HEK293 (cell line): ENCODE results near the gene OPA3.
A peak's percentile ranks its signal among the peaks of the same experiment; 100 is the strongest.

Source experiments
- GFI1B ChIP-seq: fragments of 450-650 bp; formaldehyde crosslinking; IDR thresholded peaks from 2 replicates; pipeline ENCODE4 v1.5.1; 2016; ENCODE audit warnings: missing biosample characterization, missing genetic modification characterization
- GLI4 ChIP-seq: fragments of 450-650 bp; formaldehyde crosslinking; IDR thresholded peaks from 2 replicates; pipeline ENCODE4 v1.5.1; 2016; ENCODE audit warnings: missing biosample characterization, missing genetic modification characterization
- GLIS1 ChIP-seq: fragments of 450-650 bp; formaldehyde crosslinking; IDR thresholded peaks from 2 replicates; pipeline ENCODE4 v1.5.1; 2016; ENCODE audit warnings: missing biosample characterization, missing genetic modification characterization
- KLF1 ChIP-seq: fragments of 450-650 bp; formaldehyde crosslinking; IDR thresholded peaks from 2 replicates; pipeline ENCODE4 v1.5.1; 2016; ENCODE audit warnings: missing biosample characterization, missing genetic modification characterization
- KLF7 ChIP-seq: fragments of 450-650 bp; formaldehyde crosslinking; IDR thresholded peaks from 2 replicates; pipeline ENCODE4 v1.5.1; 2016; ENCODE audit warnings: missing biosample characterization, missing genetic modification characterization, borderline replicate concordance
- ZBTB1 ChIP-seq: fragments of 450-650 bp; formaldehyde crosslinking; IDR thresholded peaks from 2 replicates; pipeline ENCODE4 v1.5.1; 2016; ENCODE audit warnings: missing biosample characterization, missing genetic modification characterization
- ZBTB17 ChIP-seq: fragments of 450-650 bp; formaldehyde crosslinking; IDR thresholded peaks from 2 replicates; pipeline ENCODE4 v1.5.1; 2016; ENCODE audit warnings: missing biosample characterization, missing genetic modification characterization
- ZBTB7A ChIP-seq: fragments of 450-650 bp; formaldehyde crosslinking; IDR thresholded peaks from 2 replicates; pipeline ENCODE4 v1.5.1; 2016; ENCODE audit warnings: low read depth, missing biosample characterization, missing genetic modification characterization
- ZBTB8A ChIP-seq: fragments of 450-650 bp; formaldehyde crosslinking; IDR thresholded peaks from 2 replicates; pipeline ENCODE4 v1.5.1; 2016; ENCODE audit warnings: missing biosample characterization, missing genetic modification characterization
- ZFHX2 ChIP-seq: fragments of 450-650 bp; formaldehyde crosslinking; conservative IDR thresholded peaks from 2 replicates; pipeline ENCODE4 v1.5.1; 2016; ENCODE audit warnings: missing biosample characterization, missing genetic modification characterization
- ZFP3 ChIP-seq: fragments of 450-650 bp; formaldehyde crosslinking; IDR thresholded peaks from 2 replicates; pipeline ENCODE4 v1.5.1; 2016; ENCODE audit warnings: low read depth, missing biosample characterization, missing genetic modification characterization
- ZNF146 ChIP-seq: fragments of 450-650 bp; formaldehyde crosslinking; IDR thresholded peaks from 2 replicates; pipeline ENCODE4 v1.5.1; 2016; ENCODE audit warnings: missing biosample characterization, missing genetic modification characterization
- ZNF169 ChIP-seq: fragments of 450-650 bp; formaldehyde crosslinking; IDR thresholded peaks from 2 replicates; pipeline ENCODE4 v1.5.1; 2016; ENCODE audit warnings: missing biosample characterization, missing genetic modification characterization
- ZNF174 ChIP-seq: fragments of 450-650 bp; formaldehyde crosslinking; IDR thresholded peaks from 2 replicates; pipeline ENCODE4 v1.5.0; 2017; ENCODE audit warnings: missing biosample characterization, mild to moderate bottlenecking, missing genetic modification characterization
- ZNF202 ChIP-seq: fragments of 450-650 bp; formaldehyde crosslinking; IDR thresholded peaks from 2 replicates; pipeline ENCODE4 v1.5.1; 2016; ENCODE audit warnings: missing biosample characterization, missing genetic modification characterization, borderline replicate concordance
- ZNF335 ChIP-seq: fragments of 450-650 bp; formaldehyde crosslinking; conservative IDR thresholded peaks from 2 replicates; pipeline ENCODE4 v1.5.1; 2016; ENCODE audit warnings: missing biosample characterization, missing genetic modification characterization
- ZNF366 ChIP-seq: fragments of 450-650 bp; formaldehyde crosslinking; conservative IDR thresholded peaks from 2 replicates; pipeline ENCODE4 v1.5.1; 2016; ENCODE audit warnings: missing biosample characterization, missing genetic modification characterization
- ZNF394 ChIP-seq: fragments of 450-650 bp; formaldehyde crosslinking; IDR thresholded peaks from 2 replicates; pipeline ENCODE4 v1.5.1; 2016; ENCODE audit warnings: missing biosample characterization, missing genetic modification characterization, mild to moderate bottlenecking, moderate library complexity, borderline replicate concordance
- ZNF416 ChIP-seq: fragments of 450-650 bp; formaldehyde crosslinking; IDR thresholded peaks from 2 replicates; pipeline ENCODE4 v1.5.1; 2016; ENCODE audit warnings: missing biosample characterization, missing genetic modification characterization
- ZNF48 ChIP-seq: fragments of 450-650 bp; formaldehyde crosslinking; IDR thresholded peaks from 2 replicates; pipeline ENCODE4 v1.5.1; 2016; ENCODE audit warnings: missing biosample characterization, missing genetic modification characterization
- ZNF549 ChIP-seq: fragments of 450-650 bp; IDR thresholded peaks from 2 replicates; pipeline ENCODE4 v1.5.1; 2018; ENCODE audit warnings: missing biosample characterization, missing genetic modification characterization, mild to moderate bottlenecking, inconsistent platforms, moderate library complexity
- ZNF555 ChIP-seq: fragments of 450-650 bp; formaldehyde crosslinking; conservative IDR thresholded peaks from 2 replicates; pipeline ENCODE4 v1.5.1; 2017; ENCODE audit warnings: missing biosample characterization, mild to moderate bottlenecking, missing genetic modification characterization, inconsistent platforms
- ZNF558 ChIP-seq: fragments of 450-650 bp; formaldehyde crosslinking; IDR thresholded peaks from 2 replicates; pipeline ENCODE4 v1.5.1; 2016; ENCODE audit warnings: missing biosample characterization, missing genetic modification characterization
- ZNF585B ChIP-seq: fragments of 450-650 bp; formaldehyde crosslinking; IDR thresholded peaks from 2 replicates; pipeline ENCODE4 v1.5.1; 2016; ENCODE audit warnings: missing biosample characterization, missing genetic modification characterization
- ZNF677 ChIP-seq: fragments of 450-650 bp; IDR thresholded peaks from 2 replicates; pipeline ENCODE4 v1.5.0; 2018; ENCODE audit warnings: missing biosample characterization, mild to moderate bottlenecking, missing genetic modification characterization, moderate library complexity
- ZNF768 ChIP-seq: fragments of 450-650 bp; formaldehyde crosslinking; IDR thresholded peaks from 2 replicates; pipeline ENCODE4 v1.5.1; 2018; ENCODE audit warnings: missing biosample characterization, mild to moderate bottlenecking, missing genetic modification characterization
- ZSCAN23 ChIP-seq: fragments of 450-650 bp; formaldehyde crosslinking; IDR thresholded peaks from 2 replicates; pipeline ENCODE4 v1.5.1; 2016; ENCODE audit warnings: missing biosample characterization, missing genetic modification characterization
- ZSCAN30 ChIP-seq: fragments of 450-650 bp; IDR thresholded peaks from 2 replicates; pipeline ENCODE4 v1.5.1; 2018; ENCODE audit warnings: missing biosample characterization, mild to moderate bottlenecking, missing genetic modification characterization, moderate library complexity
- TF ChIP-seq, protein P1 (sequence below): fragments of 450-650 bp; formaldehyde crosslinking; IDR thresholded peaks from 2 replicates; pipeline ENCODE4 v1.5.1; 2016; ENCODE audit warnings: missing biosample characterization, missing genetic modification characterization
- TF ChIP-seq, protein P2 (sequence below): fragments of 450-650 bp; formaldehyde crosslinking; IDR thresholded peaks from 2 replicates; pipeline ENCODE4 v1.5.1; 2017; ENCODE audit warnings: missing biosample characterization, missing genetic modification characterization
- TF ChIP-seq, protein P3 (sequence below): fragments of 450-650 bp; formaldehyde crosslinking; IDR thresholded peaks from 2 replicates; pipeline ENCODE4 v1.5.1; 2017; ENCODE audit warnings: missing biosample characterization, missing genetic modification characterization
- TF ChIP-seq, protein P4 (sequence below): fragments of 450-650 bp; formaldehyde crosslinking; conservative IDR thresholded peaks from 2 replicates; pipeline ENCODE4 v1.5.1; 2016; ENCODE audit warnings: low read depth, missing biosample characterization, missing genetic modification characterization
- TF ChIP-seq, protein P5 (sequence below): fragments of 450-650 bp; formaldehyde crosslinking; IDR thresholded peaks from 2 replicates; pipeline ENCODE4 v1.5.1; 2016; ENCODE audit warnings: missing biosample characterization, missing genetic modification characterization

The OPA3 gene

DNA sequence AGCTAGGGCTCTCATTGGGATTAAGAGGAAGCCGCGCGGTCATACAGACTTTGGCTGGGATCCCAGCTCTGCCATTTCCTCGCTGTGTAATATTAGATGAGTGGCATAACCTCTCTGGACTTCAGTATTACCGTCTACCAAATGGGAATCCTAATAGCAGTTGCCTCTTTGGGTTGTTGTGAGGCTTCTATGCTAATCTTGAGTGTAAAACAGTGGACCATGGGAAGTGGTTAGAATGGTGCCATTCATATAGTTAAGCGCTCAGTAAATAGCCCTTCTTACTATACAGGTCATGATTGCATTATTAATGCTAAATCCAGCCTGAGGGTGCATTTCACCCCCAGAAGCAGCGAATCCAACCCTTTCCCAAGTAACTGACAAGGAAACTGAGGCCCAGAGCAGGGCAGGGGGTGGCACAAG lies 566 bp upstream of the OPA3 start (continued):
- TF ChIP-seq ZNF366 (tag by site-specific recombination) (no peak), ZNF394 (tag by site-specific recombination) (0 out of 2 replicates have a peak, but pooled peaks have one; percentile 14), GFI1B (tag by site-specific recombination) (no peak), ZBTB17 (tag by site-specific recombination) (no peak), ZNF146 (tag by site-specific recombination) (no peak), ZBTB1 (tag by site-specific recombination) (no peak), ZNF416 (tag by site-specific recombination) (no peak), ZNF335 (tag by site-specific recombination) (no peak), ZSCAN30 (tag by site-specific recombination) (0 out of 2 replicates have a peak, but pooled peaks have one; percentile 65), ZNF677 (no peak), ZNF558 (tag by site-specific recombination) (0 out of 2 replicates have a peak, but pooled peaks have one; percentile 17), GLI4 (tag by site-specific recombination) (peak; percentile 31; the same call in 1 of the 2 replicates), KLF1 (tag by site-specific recombination) (no peak), ZNF174 (no peak), KLF7 (no peak), ZNF768 (tag by site-specific recombination) (peak; percentile 99), ZFHX2 (tag by site-specific recombination) (no peak), ZNF169 (tag by site-specific recombination) (no peak), ZBTB8A (no peak), ZSCAN23 (tag by site-specific recombination) (no peak), ZNF549 (tag by site-specific recombination) (no peak), GLIS1 (tag by site-specific recombination) (no peak), ZFP3 (tag by site-specific recombination) (no peak), ZNF202 (no peak), ZNF585B (no peak), ZNF48 (tag by site-specific recombination) (no peak), ZBTB7A (tag by site-specific recombination) (no peak), ZNF555 (no peak)
- TF ChIP-seq, protein P1, sequence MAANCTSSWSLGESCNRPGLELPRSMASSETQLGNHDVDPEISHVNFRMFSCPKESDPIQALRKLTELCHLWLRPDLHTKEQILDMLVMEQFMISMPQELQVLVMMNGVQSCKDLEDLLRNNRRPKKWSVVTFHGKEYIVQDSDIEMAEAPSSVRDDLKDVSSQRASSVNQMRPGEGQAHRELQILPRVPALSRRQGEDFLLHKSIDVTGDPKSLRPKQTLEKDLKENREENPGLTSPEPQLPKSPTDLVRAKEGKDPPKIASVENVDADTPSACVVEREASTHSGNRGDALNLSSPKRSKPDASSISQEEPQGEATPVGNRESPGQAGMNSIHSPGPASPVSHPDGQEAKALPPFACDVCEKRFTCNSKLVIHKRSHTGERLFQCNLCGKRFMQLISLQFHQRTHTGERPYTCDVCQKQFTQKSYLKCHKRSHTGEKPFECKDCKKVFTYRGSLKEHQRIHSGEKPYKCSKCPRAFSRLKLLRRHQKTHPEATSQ (tag by site-specific recombination): 0 out of 2 replicates have a peak, but pooled peaks have one; percentile 39
- TF ChIP-seq, protein P2, sequence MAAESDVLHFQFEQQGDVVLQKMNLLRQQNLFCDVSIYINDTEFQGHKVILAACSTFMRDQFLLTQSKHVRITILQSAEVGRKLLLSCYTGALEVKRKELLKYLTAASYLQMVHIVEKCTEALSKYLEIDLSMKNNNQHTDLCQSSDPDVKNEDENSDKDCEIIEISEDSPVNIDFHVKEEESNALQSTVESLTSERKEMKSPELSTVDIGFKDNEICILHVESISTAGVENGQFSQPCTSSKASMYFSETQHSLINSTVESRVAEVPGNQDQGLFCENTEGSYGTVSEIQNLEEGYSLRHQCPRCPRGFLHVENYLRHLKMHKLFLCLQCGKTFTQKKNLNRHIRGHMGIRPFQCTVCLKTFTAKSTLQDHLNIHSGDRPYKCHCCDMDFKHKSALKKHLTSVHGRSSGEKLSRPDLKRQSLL (tag by site-specific recombination): no peak
- TF ChIP-seq, protein P3, sequence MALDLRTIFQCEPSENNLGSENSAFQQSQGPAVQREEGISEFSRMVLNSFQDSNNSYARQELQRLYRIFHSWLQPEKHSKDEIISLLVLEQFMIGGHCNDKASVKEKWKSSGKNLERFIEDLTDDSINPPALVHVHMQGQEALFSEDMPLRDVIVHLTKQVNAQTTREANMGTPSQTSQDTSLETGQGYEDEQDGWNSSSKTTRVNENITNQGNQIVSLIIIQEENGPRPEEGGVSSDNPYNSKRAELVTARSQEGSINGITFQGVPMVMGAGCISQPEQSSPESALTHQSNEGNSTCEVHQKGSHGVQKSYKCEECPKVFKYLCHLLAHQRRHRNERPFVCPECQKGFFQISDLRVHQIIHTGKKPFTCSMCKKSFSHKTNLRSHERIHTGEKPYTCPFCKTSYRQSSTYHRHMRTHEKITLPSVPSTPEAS: no peak
- TF ChIP-seq, protein P4, sequence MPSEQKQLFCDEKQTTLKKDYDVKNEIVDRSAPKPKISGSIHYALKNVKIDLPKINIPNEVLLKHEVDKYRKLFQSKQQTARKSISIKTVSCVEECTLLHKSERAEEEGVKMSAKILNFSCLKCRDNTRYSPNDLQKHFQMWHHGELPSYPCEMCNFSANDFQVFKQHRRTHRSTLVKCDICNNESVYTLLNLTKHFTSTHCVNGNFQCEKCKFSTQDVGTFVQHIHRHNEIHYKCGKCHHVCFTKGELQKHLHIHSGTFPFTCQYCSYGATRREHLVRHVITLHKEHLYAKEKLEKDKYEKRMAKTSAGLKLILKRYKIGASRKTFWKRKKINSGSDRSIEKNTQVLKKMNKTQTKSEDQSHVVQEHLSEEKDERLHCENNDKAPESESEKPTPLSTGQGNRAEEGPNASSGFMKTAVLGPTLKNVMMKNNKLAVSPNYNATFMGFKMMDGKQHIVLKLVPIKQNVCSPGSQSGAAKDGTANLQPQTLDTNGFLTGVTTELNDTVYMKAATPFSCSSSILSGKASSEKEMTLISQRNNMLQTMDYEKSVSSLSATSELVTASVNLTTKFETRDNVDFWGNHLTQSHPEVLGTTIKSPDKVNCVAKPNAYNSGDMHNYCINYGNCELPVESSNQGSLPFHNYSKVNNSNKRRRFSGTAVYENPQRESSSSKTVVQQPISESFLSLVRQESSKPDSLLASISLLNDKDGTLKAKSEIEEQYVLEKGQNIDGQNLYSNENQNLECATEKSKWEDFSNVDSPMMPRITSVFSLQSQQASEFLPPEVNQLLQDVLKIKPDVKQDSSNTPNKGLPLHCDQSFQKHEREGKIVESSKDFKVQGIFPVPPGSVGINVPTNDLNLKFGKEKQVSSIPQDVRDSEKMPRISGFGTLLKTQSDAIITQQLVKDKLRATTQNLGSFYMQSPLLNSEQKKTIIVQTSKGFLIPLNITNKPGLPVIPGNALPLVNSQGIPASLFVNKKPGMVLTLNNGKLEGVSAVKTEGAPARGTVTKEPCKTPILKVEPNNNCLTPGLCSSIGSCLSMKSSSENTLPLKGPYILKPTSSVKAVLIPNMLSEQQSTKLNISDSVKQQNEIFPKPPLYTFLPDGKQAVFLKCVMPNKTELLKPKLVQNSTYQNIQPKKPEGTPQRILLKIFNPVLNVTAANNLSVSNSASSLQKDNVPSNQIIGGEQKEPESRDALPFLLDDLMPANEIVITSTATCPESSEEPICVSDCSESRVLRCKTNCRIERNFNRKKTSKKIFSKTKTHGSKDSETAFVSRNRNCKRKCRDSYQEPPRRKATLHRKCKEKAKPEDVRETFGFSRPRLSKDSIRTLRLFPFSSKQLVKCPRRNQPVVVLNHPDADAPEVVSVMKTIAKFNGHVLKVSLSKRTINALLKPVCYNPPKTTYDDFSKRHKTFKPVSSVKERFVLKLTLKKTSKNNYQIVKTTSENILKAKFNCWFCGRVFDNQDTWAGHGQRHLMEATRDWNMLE (tag by site-specific recombination): 0 out of 2 replicates have a peak, but pooled peaks have one; percentile 4
- TF ChIP-seq, protein P5, sequence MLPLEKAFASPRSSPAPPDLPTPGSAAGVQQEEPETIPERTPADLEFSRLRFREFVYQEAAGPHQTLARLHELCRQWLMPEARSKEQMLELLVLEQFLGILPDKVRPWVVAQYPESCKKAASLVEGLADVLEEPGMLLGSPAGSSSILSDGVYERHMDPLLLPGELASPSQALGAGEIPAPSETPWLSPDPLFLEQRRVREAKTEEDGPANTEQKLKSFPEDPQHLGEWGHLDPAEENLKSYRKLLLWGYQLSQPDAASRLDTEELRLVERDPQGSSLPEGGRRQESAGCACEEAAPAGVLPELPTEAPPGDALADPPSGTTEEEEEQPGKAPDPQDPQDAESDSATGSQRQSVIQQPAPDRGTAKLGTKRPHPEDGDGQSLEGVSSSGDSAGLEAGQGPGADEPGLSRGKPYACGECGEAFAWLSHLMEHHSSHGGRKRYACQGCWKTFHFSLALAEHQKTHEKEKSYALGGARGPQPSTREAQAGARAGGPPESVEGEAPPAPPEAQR (tag by site-specific recombination): no peak
